ENCODE results near the gene SELENOF. TPM values are rescaled to one million over a fixed set of nuclear protein-coding genes. Genes with fewer than 3 reads are reported as not detected.
A peak's percentile ranks its signal among the peaks of the same experiment; 100 is the strongest.

SELENOF gene
- total RNA-seq, 2 donors from 2014 or later: 68.8 to 94.0 TPM

DNA sequence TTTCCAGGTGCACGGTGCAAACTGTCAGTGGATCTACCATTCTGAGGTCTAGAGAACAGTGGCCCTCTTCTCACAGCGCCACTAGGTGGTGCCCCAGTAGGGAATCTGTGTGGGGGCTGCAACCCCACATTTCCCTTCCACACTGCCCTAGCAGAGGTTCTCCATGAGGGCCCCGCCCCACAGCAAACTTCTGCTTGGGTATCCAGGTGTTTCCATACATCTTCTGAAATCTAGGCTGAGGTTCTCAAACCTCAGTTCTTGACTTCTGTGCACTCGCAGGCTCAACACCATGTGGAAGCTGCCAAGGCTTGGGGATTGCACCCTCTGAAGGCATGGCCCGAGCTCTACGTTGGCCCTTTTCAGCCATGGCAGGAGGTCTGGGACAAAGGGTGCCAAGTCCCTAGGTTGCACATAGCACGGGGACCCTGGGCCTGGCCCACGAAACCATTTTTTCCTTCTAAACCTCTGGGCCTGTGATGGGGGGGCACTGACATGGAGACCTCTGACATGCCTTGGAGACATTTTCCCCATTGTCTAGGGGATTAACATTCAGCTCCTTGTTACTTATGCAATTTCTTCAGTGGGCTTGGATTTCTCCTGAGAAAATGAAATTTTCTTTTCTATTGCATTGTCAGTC is 10.5 kb upstream of the SELENOF start:
- H3K27ac ChIP-seq: no peak overlapping the region
- DNase-seq (ENCODE audit: low spot score) (no peak), ATAC-seq (ENCODE audit: insufficient number of reproducible peaks, low FRiP score, low read depth) (no peak)
- no peaks in the 10 kb centered on the region for H3K36me3 ChIP-seq
- H3K9me3 ChIP-seq: peaks cover 8% of the 10 kb centered on the region
- no peaks in the 10 kb centered on the region for H3K27me3 ChIP-seq (replicated peaks; ENCODE audit: insufficient read depth)
- no peaks in the 10 kb centered on the region for H3K4me1 ChIP-seq (ENCODE audit: control insufficient read depth in 1 of 2, low read depth in 2 of 2)
- no peak overlapping the region for H3K4me3 ChIP-seq
- TF ChIP-seq, protein P1, sequence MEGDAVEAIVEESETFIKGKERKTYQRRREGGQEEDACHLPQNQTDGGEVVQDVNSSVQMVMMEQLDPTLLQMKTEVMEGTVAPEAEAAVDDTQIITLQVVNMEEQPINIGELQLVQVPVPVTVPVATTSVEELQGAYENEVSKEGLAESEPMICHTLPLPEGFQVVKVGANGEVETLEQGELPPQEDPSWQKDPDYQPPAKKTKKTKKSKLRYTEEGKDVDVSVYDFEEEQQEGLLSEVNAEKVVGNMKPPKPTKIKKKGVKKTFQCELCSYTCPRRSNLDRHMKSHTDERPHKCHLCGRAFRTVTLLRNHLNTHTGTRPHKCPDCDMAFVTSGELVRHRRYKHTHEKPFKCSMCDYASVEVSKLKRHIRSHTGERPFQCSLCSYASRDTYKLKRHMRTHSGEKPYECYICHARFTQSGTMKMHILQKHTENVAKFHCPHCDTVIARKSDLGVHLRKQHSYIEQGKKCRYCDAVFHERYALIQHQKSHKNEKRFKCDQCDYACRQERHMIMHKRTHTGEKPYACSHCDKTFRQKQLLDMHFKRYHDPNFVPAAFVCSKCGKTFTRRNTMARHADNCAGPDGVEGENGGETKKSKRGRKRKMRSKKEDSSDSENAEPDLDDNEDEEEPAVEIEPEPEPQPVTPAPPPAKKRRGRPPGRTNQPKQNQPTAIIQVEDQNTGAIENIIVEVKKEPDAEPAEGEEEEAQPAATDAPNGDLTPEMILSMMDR (IDR thresholded peaks at IDR 0.05): no peak

- TF ChIP-seq, protein P1 (IDR thresholded peaks at IDR 0.05): no peak
- Histone ChIP-seq H3K36me3 (no peaks in the 10 kb centered on the region), H3K27ac (no peak overlapping the region), H3K4me1 (ENCODE audit: control insufficient read depth in 1 of 2, low read depth in 2 of 2) (no peaks in the 10 kb centered on the region), H3K9me3 (peaks cover 8% of the 10 kb centered on the region), H3K4me3 (no peak overlapping the region), H3K27me3 (replicated peaks; ENCODE audit: insufficient read depth) (no peaks in the 10 kb centered on the region)
- ATAC-seq (ENCODE audit: insufficient number of reproducible peaks, low FRiP score, low read depth) (no peak), DNase-seq (ENCODE audit: low spot score) (no peak)
Observed at GRCh38 chr1:86922445-86922844, 8.5 kb upstream of the SELENOF start.

DNA sequence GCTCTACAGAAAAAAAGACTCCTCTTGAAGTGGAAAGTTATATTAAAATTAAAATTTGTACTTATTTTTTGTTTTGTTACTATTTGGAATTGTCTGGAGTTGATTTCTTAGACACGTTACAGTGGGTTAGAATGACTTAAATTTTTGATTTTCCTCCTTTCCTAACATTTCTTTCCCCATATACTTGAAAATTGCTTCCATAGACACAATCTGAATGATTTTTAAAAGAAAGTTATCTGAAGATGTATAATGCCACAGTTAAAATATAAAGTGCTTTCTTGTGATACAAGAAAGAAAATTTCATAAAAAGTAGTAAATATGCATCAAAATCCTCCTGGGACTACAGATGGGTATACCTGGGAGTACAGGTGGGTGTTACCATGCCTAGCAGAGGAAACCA is 2.8 kb upstream of the SELENOF start:
- Histone ChIP-seq H3K9me3 (no peaks in the 10 kb centered on the region), H3K4me1 (ENCODE audit: control insufficient read depth in 1 of 2, low read depth in 2 of 2) (peaks cover 8 to 21% of the 10 kb centered on the region in 2 donors), H3K36me3 (no peaks in the 10 kb centered on the region), H3K27ac (no peak overlapping the region), H3K4me3 (no peak overlapping the region), H3K27me3 (replicated peaks; ENCODE audit: insufficient read depth) (no peaks in the 10 kb centered on the region)
- DNase-seq (ENCODE audit: low spot score): no peak
- no peak for ATAC-seq (ENCODE audit: insufficient number of reproducible peaks, low FRiP score, low read depth)
- TF ChIP-seq, protein P1 (IDR thresholded peaks at IDR 0.05): no peak

GRCh38 chr1:86915737-86916235 is 1.9 kb upstream of the SELENOF start:
- Histone ChIP-seq H3K9me3 (no peaks in the 10 kb centered on the region), H3K27ac (peak overlapping the region; percentile 77 to 86), H3K4me3 (peak overlapping the region; percentile 84), H3K27me3 (replicated peaks; ENCODE audit: insufficient read depth) (no peaks in the 10 kb centered on the region), H3K4me1 (ENCODE audit: control insufficient read depth in 1 of 2, low read depth in 2 of 2) (peaks cover 11 to 28% of the 10 kb centered on the region in 2 donors), H3K36me3 (no peaks in the 10 kb centered on the region)
- ATAC-seq (ENCODE audit: insufficient number of reproducible peaks, low FRiP score, low read depth) (no peak), DNase-seq (ENCODE audit: low spot score) (no peak)
- TF ChIP-seq, protein P1 (IDR thresholded peaks at IDR 0.05): no peak

DNA sequence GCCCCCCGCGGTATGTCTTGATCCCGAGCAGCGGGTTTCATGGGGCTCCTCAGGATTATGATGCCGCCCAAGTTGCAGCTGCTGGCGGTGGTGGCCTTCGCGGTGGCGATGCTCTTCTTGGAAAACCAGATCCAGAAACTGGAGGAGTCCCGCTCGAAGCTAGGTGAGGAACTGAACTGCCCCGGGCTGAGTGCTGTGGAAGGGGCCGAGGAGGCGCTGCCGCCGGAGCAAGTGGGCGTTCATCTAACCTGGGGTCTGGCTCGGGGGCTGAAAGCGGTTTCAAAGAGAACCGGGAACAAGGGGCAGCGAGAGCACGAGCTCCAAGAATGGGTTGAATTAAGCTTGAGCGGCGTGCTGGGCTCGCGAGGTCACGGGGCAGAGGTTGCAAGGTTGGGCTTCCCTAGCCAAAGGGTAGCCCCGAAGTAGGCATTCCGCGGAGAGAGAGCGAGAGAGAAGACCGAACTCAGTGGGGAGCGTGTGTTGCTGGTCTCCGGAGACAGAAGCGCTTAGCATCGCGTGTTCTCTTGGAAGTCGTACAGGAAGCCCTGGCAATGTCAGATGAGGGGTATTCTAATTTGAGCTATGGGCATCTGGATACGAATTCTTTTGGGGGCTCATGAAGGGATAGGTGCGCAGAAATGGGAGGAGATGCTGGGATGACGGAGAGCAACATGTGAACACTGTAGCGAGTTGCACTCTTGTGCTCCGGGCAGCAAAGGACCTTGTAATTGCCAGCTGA is 1.2 kb upstream of the SELENOF start:
- TF ChIP-seq, protein P1 (IDR thresholded peaks at IDR 0.05): no peak
- H3K27ac ChIP-seq: peak overlapping the region; percentile 77 to 86
- peak; percentile 1 for ATAC-seq (ENCODE audit: insufficient number of reproducible peaks, low FRiP score, low read depth)

More for the DNA sequence above, 1.2 kb upstream of the SELENOF start:
- H3K4me3 ChIP-seq: peak overlapping the region; percentile 84
- no peak for DNase-seq (ENCODE audit: low spot score)
- H3K27me3 ChIP-seq (replicated peaks; ENCODE audit: insufficient read depth): no peaks in the 10 kb centered on the region
- H3K4me1 ChIP-seq (ENCODE audit: control insufficient read depth in 1 of 2, low read depth in 2 of 2): peaks cover 11 to 28% of the 10 kb centered on the region in 2 donors
- H3K9me3 ChIP-seq: no peaks in the 10 kb centered on the region
- H3K36me3 ChIP-seq: no peaks in the 10 kb centered on the region

Data from thoracic aorta (tissue), 2 donors.